ENCODE measurements around the gene ACKR2.
"Not testable (repeated sequence)": the region's sequence is repeated elsewhere in the genome, so short reads cannot be mapped to it uniquely, and the experiment has no call there.

The ACKR2 gene

DNA sequence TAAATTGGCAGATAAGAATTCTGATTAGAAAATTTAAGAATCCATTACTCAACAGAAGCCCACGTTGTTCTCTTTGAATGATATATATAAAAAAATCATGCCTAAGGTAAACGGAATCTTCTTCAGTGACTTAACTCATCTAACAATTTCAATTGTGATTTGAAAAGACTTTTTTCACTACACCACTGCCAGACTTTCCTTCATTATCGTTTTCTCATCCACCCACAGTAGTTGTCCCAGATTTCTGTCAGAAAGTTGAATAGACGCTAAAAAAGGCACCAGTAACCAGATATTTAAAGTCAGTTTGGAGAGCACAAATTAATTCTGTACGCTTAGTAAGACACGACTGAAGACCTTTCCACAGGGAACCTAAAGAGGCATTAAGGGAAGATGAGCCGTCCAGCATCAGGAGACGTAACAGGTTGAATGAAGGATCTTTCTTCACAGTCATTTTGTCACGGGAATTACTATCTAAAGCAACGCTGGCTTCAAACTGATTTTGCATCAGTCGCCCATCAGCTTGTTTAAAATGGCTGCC, 6.3 kb upstream of the ACKR2 start:
- FAIRE-seq = no peak

DNA sequence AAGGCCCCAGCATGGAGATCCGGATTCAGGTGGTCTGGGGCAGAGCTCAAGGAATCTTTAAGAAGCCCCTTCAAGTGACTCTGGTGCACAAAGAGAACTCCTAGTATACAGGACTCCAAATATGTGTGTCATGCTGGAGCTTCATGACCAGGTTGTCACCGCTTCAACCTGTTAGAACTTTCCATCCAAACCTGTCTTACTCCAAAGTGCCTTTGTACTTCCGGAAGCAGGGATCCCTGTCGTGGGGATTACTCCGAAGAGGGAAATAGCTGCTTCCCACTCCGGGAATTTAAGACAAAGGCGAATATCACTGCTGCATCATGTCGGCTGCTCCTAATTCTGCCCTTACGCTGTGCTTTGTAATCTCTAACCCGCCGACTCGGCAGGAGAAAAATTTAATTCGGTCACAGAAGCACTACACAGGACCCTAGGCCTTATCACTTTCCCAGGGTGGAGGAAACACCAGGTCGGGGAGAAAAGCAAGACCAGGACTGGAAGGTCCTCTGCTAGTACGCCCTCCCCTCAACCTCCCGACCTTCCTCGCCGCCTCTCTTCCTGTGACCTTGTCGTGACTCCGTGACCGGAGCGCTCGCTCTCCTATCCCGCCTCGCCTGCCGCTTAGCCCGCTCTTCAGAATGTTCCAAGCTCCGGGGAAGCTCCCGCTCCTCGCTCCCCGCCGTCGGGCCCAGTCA, 5.7 kb upstream of the ACKR2 start:
- no peak for FAIRE-seq

DNA sequence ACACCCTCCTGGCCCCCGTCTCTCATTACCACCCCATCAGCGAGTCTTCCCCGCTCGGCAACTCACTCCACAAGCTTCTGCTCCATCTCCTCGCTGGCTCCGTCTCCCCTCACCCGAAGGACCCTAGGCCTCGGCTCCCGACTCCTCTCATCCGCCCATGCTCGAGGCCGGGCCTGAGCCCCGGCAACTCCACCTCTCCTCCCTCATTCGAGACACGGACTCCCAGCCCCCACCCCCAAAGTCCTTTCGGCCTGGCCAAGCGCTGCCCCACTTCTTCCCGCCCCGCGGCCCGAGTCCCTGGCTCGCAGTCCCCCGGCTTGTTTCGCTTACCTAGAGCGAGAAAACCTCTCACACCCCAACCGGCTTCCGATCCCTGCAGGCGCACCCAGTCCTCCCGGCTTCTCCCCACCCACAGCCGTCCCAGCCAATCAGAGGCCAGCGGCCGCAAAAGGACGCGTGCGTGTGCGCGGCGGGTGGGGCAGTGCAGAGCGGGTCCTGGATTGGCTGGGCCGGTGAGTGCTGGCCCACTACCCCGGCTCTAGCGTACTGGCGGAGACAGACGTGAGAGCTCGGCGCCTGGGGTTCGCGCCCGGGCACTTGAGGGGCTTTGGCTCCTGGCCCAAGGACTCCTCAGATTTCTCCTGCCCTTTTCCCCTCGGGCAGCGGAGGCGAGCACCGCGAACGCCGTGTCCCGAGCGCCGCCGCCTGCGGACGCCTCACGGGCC, 5.0 kb upstream of the ACKR2 start, which contains the start of gene HIGD1A:
Gene HIGD1A (minus strand): TSS at position 385 of the 725 bp plus-strand sequence. CDS start 10,237 bp downstream, outside the sequence.
- FAIRE-seq = no peak

DNA sequence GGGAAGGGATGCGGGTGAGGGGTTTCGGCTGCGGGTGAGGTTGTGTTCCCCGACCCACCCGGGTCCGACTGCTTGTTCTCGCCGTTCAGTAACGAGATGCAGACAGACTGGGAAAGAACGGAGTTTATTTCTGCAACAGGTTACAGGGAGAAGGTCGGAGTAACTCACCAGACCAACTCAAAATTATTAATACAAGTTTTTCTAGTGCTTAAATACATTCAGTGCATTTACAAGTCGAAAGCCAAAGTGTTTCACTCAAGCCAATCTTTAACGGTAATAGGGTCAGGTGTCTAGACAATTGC, 4.5 kb upstream of the ACKR2 start:
- no peak for FAIRE-seq

DNA sequence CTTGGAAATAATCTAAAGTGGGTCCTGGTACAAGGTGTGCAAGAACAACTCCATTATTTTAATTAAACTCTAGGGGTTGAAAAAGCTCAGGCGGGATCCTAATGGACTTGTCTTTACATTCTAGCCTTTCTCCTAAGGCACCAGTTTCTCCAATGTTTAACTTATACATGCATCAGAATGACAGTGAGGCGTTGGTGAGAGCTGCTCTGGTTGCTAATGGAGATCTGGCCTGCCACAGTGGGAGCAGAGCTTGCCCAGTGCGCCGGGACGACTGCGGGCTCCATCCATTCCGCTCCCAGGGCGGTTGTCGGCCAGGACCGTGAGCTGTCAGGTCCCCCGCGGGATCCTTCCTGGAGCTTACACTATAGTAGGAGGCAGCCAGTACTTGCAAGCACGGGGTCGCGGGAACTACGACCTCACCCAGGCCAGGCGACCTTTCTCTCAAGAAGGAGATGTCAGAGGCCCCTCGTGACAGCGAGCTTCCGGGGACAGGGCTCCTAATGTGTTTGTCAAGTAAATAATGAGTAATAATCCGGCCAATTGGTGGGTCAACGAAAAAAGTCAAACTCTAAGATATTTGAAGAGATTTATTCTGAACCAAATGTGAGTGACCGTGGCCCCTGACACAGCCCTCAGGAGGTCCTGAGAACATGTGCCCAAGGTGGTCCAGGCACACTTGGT, 4.0 kb upstream of the ACKR2 start:
- FAIRE-seq = no peak

DNA sequence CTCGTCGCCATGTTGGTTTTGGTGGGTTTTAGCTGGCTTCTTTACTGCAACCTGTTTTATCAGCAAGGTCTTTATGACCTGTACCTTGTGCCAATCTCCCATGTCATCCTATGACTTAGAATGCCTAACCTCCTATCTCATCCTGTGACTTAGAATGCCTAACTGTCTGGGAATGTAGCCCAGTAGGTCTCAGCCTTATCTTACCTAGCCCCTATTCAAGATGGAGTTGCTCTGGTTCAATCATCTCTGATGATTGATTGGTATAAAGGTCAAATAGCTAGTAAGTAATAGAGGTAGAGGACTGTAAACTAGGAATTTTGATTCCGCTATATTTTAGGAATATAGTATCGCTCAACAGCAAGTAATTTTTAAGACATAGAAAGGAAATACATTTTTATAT, 1.3 kb upstream of the ACKR2 start:
- FAIRE-seq = no peak

DNA sequence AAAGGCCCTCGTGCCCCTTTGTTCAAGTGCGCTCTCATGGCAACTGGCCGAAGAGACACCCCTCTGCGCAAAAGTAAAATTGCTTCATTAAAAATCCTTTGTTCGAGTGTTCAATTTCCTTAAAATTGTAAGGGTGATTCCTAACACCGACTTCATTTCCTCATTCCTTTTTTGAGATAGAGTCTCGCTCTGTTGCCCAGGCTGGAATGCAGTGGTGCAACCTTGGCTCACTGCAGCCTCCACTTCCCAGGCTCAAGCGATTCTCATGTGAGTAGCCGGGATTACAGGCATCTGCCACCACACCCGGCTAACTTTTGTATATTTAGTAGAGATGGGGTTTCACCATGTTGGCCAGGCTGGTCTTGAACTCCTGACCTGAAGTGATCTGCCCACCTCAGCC, 1.5 kb downstream of the ACKR2 start:
- FAIRE-seq = not testable (repeated sequence)

DNA sequence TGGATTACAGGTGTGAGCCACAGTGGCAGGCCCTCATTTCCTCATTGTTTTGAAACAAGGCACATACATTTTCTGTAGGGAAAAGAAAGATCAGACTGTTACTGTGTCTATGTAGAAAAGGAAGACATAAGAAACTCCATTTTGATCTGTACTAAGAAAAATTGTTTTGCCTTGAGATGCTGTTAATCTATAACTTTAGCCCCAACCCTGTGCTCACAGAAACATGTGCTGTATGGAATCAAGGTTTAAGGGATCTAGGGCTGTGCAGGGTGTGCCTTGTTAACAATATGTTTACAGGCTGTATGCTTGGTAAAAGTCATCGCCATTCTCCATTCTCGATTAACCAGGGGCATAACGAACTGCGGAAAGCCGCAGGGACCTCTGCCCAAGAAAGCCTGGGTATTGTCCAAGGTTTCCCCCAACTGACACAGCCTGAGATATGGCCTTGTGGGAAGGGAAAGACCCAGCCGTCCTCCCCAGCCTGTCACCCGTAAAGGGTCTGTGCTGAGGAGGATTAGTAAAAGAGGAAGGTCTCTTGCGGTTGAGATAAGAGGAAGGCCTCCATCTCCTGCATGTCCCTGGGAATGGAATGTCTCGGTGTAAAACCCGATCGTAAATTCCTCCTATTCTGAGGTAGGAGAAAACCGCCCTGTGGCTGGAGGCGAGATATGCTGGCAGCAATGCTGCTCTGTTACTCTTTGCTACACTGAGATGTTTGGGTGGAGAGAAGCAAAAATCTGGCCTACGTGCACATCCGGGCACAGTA, 2.1 kb downstream of the ACKR2 start:
- FAIRE-seq = not testable (repeated sequence)

DNA sequence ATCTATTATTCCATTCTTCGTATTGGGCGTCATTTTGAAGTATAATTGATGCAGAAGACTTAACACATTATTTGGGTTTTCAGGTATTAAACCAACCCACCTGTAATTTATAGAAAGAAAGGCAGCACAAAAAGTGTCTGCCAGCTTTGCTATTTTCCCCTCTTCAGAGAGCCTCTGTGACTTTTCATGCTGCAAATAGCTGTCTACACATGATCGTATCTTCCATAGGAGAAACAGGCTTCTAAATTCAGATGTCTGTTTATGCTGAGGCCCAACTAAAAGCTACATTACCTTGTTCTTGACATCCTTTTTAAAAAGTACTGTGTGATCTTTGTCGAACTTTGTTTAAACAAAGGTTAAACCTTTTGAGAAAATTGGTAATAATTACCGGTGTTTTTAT, 5.0 kb downstream of the ACKR2 start:
- FAIRE-seq = no peak

DNA sequence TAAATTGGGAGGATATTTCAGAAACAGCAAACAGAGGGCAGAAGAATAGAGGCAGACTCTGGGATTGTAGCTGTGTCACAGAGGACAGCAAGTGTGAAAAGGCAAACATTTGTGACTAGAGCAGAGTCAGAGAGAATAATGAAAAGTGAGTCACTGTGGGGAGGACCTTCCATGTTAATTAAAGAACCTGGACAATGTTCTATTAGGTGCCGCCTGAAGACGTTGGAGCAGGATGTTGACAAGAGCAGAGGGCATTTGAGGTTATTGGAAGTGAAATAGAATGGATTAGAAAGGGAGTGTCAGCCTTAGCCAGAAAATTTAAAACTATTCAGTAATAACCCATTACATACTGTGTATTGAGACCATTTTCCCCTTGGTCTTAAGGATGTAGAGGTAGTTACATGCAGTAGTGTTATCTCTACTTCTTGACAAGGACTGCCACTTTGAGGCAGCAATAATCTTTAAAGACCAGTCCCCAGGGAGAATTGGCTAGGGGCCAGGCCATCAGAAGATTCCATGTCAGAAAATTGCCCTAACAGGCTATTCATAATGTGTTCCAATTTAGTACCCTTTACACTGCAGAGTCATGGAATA, 5.8 kb downstream of the ACKR2 start:
- no peak for FAIRE-seq

DNA sequence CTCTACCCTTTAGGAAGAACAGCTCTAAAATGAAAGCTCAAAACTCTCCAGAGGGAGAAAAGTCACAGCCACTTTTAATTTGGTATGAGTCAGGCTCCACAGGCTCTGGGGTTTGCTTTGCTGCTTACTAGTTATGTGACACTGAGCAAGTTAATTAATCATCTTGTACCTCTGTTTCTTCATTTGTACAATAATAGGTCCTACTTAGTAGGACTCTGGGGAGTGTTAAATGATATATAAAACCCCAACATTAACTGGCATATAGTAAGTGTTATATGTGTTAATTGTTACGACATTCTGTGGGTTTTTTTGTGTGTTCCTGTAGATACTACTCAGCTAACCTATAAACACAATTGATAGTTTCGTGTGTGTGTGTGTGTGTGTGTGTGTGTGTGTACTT, 6.6 kb downstream of the ACKR2 start:
- FAIRE-seq = no peak

DNA sequence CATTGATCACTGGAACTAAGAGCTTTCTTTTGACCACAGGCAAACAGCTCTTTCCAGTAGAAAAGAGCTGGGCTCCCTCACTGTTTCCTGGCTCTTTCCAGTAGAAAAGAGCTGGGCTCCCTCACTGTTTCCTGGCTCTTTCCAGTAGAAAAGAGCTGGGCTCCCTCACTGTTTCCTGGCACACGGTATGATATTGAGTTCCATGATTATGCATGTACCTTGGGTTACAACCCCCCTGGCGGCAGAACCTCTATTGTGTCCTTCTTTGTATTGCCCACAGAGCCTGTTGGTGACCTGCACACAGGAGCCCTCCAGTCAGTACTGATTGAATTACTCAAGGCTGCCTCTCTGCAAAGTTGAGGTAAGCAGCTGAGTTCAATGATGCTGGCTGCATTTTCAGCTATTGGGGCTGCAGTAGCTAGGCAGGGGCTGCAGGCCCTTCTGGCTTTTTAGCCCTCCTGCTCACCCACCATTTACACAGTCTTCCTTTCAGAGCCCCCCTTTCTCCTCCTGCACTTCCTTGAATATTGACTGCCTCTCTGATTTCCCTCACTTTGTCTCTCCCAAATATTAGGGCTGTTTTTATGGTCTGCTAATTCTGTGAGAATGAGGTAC, 10.2 kb downstream of the ACKR2 start:
- no peak for FAIRE-seq

DNA sequence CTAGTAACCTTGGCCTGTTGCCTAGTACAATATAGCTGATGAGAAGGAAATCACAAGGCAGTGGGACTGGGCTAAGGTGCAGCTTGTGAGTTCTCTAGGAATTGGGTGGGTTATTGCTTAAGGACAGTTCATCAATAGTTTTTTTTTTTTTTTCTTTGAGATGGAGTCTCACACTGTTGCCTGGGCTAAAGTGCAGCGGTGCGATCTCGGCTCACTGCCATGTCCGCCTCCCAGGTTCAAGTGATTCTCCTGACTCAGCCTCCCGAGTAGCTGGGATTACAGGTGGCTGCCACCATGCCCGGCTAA, 11.5 kb downstream of the ACKR2 start:
- FAIRE-seq = no peak

DNA sequence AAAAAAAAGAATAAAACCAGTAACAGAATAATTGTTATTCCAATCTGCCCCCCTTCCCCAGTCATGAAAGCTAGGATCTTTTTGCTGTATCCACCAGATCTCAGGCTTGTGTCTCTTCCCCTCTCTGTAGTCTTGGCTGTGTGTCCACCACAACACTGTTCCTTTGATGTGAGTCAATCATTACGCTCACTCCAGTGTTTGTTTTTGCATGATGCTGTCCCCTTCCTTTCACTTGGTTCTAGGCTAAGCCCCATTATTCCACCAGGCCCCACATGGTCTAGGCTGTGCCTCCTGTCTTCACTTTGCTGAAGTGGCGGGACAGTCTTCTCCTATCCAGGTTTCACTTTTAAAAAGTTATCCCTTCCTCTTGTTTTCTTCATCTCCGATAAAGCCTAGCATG, 13.6 kb downstream of the ACKR2 start:
- FAIRE-seq = no peak

DNA sequence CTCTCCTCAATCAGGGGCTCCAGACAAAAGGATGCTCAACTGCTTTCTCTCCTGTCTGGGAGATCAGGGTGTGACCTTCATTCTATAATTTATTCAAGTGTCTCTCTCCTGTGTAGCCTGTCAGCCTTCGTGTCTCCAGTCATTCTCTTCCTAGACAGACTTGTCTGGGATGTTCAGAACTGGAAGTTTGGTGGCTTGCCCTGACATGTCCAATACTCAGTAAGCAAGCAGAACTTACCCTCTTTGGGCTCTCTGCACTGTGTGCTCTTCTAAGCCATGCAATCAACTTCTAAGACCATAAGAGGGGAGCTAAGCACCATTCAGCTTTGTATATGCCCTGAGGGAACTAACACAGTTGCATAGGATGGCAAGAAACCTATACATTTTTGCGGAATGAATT, 14.1 kb downstream of the ACKR2 start:
- FAIRE-seq = no peak

DNA sequence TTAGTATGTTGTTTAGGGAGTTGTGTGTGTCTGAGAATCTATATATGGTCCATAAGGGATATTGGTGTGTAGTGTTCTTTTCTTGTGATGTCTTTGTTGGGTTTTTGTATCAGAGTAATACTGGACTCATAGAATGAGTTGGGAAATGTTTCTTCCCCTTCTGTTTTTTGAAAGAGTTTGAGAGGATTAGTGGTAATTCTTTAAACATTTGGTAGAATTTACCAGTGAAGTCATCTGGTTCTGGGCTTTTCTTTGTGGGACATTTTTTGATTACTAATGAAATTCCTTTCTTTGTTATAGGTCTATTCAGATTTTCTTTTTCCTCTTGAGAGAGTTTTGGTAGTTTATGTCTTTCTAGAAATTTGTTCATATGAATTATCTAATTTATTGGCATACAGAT, 16.9 kb downstream of the ACKR2 start:
- no peak for FAIRE-seq

DNA sequence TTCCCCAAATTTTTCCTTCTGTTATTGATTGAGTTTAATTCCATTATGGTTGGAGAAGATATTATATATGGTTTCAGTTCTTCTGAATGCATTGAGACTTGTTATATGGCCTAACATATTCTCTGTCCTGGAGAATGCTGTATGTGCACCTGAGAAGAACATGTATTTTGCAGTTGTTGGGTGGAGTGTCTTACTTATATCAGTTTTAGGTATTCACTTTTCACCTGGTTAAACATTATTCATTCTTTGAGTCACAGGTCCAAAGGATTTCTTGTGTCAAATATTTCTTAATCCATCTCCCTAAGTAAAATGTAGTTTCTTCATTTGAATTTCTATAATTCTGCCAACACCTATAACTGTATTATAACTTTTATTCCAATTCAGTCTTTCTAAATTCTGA, 17.8 kb downstream of the ACKR2 start:
- FAIRE-seq = no peak

DNA sequence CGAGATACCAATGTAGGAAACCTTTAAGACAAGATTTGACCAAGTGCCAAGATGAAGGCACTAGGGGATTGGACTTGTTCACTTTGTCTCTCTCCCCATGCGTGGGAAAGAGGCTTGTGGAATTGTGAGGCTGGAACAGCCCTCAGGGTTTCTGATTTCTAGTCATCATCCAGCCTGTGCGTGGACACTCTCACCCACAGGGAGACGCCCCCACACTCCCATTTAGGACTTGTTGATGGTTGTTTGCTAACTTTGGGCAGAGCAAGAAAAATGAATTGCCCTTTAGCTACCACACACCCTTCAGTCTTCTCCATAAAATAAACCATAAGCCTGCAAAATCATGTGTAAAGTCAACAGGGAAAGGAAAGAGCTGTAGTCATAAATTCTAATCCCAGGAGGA, 18.4 kb downstream of the ACKR2 start:
- no peak for FAIRE-seq

DNA sequence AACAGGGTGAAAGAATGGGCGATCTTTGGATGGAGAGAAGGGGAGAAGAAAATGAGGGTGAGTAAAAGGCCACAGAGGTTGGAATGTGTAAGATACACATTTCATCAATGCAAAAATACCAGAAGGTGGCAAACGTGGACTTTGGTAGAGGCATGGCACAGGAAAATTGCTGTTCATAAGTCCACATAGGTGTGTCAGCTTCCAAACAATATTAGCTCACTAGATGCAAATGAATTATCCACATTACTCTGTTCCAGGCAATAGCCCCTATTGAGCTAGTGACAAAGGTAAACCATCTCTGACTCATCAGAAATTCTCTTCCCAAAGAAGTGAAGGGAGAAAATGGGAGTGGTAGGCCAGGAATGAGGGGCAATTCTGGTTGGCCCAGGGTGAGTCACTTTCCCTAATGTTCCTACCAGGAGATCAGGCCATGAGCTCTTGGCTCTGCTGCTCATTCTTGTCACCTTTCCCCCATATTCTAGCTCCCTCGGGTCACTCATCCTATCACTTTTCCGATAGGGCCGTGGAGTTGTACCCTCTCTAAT, 19.9 kb downstream of the ACKR2 start:
- no peak for FAIRE-seq

DNA sequence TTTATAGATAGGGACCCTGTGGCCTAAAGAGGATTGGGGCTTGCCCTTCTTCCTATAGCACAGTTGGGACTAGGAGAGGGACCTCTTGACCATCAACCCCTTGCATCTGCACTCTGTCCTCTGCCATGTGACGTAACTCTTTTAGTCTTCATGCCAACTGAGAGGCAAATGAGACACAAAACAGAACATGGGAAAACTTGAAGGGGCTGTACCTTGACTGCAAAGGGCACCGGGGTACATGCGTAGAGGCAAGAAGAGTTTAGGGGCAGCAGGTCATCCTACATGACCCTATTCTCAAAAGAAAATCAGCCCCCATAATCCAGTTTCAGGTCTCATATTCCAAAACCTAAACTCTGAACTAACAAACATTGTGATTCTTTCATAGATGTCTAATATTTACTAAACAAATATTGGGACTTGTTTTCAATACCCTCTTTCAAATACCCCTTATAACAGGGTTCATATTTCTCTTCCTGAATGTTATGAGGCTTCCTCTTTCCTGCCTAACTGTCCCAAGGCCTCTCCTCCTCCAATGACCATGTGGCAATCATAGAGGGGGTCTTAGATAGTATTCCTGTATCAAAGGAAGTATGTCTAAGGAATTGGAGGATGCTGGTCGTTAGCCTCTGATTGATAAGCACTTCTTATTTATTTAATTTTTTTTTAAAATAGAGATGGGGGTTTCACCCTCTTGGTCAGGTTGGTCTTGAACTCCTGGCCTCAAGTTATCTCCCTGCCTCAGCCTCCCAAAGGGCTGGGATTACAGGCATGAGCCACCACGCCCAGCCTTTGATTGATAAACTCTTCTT, 20.6 kb downstream of the ACKR2 start:
- FAIRE-seq = no peak

Measured in islet of Langerhans (tissue), 1 donor.